ENCODE data around the gene TNFAIP8L2. TPM values are rescaled to one million over a fixed set of nuclear protein-coding genes. Genes with fewer than 3 reads are reported as not detected.

Gene TNFAIP8L2
- total RNA-seq, 4 donors from 2014 or later: 2.3 to 5.7 TPM; not detected in 2

GRCh38 chr1:151159373-151159772 is 2.9 kb downstream of the TNFAIP8L2 start:
- Histone ChIP-seq H3K36me3 (peaks cover 0 to 59% (median 17%) of the 10 kb centered on the region in 3 donors), H3K4me1 (peaks cover 0 to 53% (median 4%) of the 10 kb centered on the region in 3 donors), H3K27ac (no peak overlapping the region), H3K4me3 (no peak overlapping the region), H3K27me3 (no peaks in the 10 kb centered on the region), H3K9me3 (no peaks in the 10 kb centered on the region)
- TF ChIP-seq CTCF (IDR thresholded peaks at IDR 0.05): no peak
- TF ChIP-seq POLR2A (IDR thresholded peaks at IDR 0.05): no peak
- intact Hi-C loops (cut with DNase I): loop anchor here (5.0 kb wide), 1 partner anchor 57 kb away; no protein-coding TSS in a partner anchor
- no peak for DNase-seq

GRCh38 chr1:151164732-151165280 is 8.4 kb downstream of the TNFAIP8L2 start:
- Histone ChIP-seq H3K4me3 (peak overlapping the region; percentile 65 to 76 (median 70)), H3K9me3 (no peaks in the 10 kb centered on the region), H3K4me1 (peaks cover 6 to 50% (median 18%) of the 10 kb centered on the region in 3 donors), H3K36me3 (peaks cover 0 to 55% (median 11%) of the 10 kb centered on the region in 3 donors), H3K27me3 (no peaks in the 10 kb centered on the region), H3K27ac (peak overlapping the region; percentile 81 to 94 (median 88))
- TF ChIP-seq POLR2A (IDR thresholded peaks at IDR 0.05): no peak
- no peak for TF ChIP-seq CTCF (IDR thresholded peaks at IDR 0.05)
- intact Hi-C loops (cut with DNase I): no loop called here
- DNase-seq: no peak
- WGBS, 2 donors: 26 to 33% methylated on average over 9 to 11 of the region's 11 CpGs

GRCh38 chr1:151165281-151165737 is 8.9 kb downstream of the TNFAIP8L2 start:
- intact Hi-C loops (cut with DNase I): no loop called here
- DNase-seq: no peak
- no peak for TF ChIP-seq POLR2A (IDR thresholded peaks at IDR 0.05)
- TF ChIP-seq CTCF (IDR thresholded peaks at IDR 0.05): no peak
- Histone ChIP-seq H3K36me3 (peaks cover 0 to 56% (median 15%) of the 10 kb centered on the region in 3 donors), H3K4me3 (peak overlapping the region; percentile 65 to 76 (median 70)), H3K4me1 (peaks cover 6 to 45% (median 18%) of the 10 kb centered on the region in 3 donors), H3K27ac (peak overlapping the region; percentile 81 to 94 (median 88)), H3K27me3 (no peaks in the 10 kb centered on the region), H3K9me3 (no peaks in the 10 kb centered on the region)
- 5 to 15% methylated on average over 14 to 15 of the region's 15 CpGs for WGBS, 2 donors

GRCh38 chr1:151165738-151166504 is 9.5 kb downstream of the TNFAIP8L2 start, which contains the start of the genes LYSMD1 and SCNM1:
LYSMD1 (minus strand) TSS chr1:151165902; CDS start chr1:151165258, 644 bp downstream.
SCNM1 (plus strand) TSS chr1:151166144; CDS start chr1:151166153, 9 bp downstream.
- H3K36me3 ChIP-seq: peaks cover 0 to 56% (median 14%) of the 10 kb centered on the region in 3 donors
- no peaks in the 10 kb centered on the region for H3K27me3 ChIP-seq
- TF ChIP-seq CTCF (IDR thresholded peaks at IDR 0.05): peak in 4 of 6 experiments; percentile 39 to 80 (median 42)
- peak in 2 of 4 donors; percentile 44 to 88 for TF ChIP-seq POLR2A (IDR thresholded peaks at IDR 0.05)
- DNase-seq: peak; percentile 93
- H3K4me3 ChIP-seq: peak within 1 kb of the TSS; percentile 65 to 76 (median 70)
- H3K9me3 ChIP-seq: no peaks in the 10 kb centered on the region
- intact Hi-C loops (cut with DNase I): no loop called here
- peaks cover 6 to 39% (median 18%) of the 10 kb centered on the region in 3 donors for H3K4me1 ChIP-seq
- peak within 1 kb of the TSS; percentile 81 to 94 (median 88) for H3K27ac ChIP-seq
- 0% methylated on average over 35 to 36 of the region's 38 CpGs for WGBS, 2 donors
